ENCODE measurements around the gene PTRH1. TPM values are rescaled to one million over a fixed set of nuclear protein-coding genes. Genes with fewer than 3 reads are reported as not detected.
A peak's percentile ranks its signal among the peaks of the same experiment; 100 is the strongest.

The PTRH1 gene
- total RNA-seq, 1 experiment from 2014 or later, result 15.1 TPM

GRCh38 chr9:127700140-127700539 lies 15.3 kb downstream of the PTRH1 start:
- intact Hi-C loops (cut with micrococcal nuclease; ENCODE audit: unreplicated experiment), result no loop called here
- no peak for DNase-seq
- no TSS peak for BruUV-seq (replicated peaks)
- no peak overlapping the region for H3K27ac Mint-ChIP-seq (ENCODE audit: unreplicated experiment)
- no peaks in the 10 kb centered on the region for H3K27me3 Mint-ChIP-seq (ENCODE audit: unreplicated experiment)
- no peak for TF ChIP-seq CTCF (IDR thresholded peaks at IDR 0.05; ENCODE audit: unreplicated experiment)
- CTCF ChIA-PET, result no interaction called here
- H3K4me3 Mint-ChIP-seq (ENCODE audit: low read depth, unreplicated experiment), result no peak overlapping the region
- no peaks in the 10 kb centered on the region for H3K9me3 Mint-ChIP-seq (ENCODE audit: low read depth, unreplicated experiment)
- H3K4me1 Mint-ChIP-seq (ENCODE audit: low read depth, unreplicated experiment), result peaks cover 4% of the 10 kb centered on the region
- peaks cover 18% of the 10 kb centered on the region for H3K36me3 Mint-ChIP-seq (ENCODE audit: insufficient read depth, unreplicated experiment)

- Mint-ChIP-seq H3K36me3 (ENCODE audit: insufficient read depth, unreplicated experiment) (peaks cover 18% of the 10 kb centered on the region), H3K27ac (ENCODE audit: unreplicated experiment) (peak overlapping the region; percentile 43), H3K4me3 (ENCODE audit: low read depth, unreplicated experiment) (peak overlapping the region; percentile 65), H3K27me3 (ENCODE audit: unreplicated experiment) (no peaks in the 10 kb centered on the region), H3K4me1 (ENCODE audit: low read depth, unreplicated experiment) (peaks cover 9% of the 10 kb centered on the region), H3K9me3 (ENCODE audit: low read depth, unreplicated experiment) (no peaks in the 10 kb centered on the region)
- TF ChIP-seq CTCF (IDR thresholded peaks at IDR 0.05; ENCODE audit: unreplicated experiment), result no peak
- TSS peak; percentile 33 for BruUV-seq (replicated peaks)
- intact Hi-C loops (cut with micrococcal nuclease; ENCODE audit: unreplicated experiment), result no loop called here
- CTCF ChIA-PET, result interaction anchor here (0.5 kb wide), 1 partner anchor 107 kb away, joined by 3 read pairs; no protein-coding TSS in a partner anchor
- peak; percentile 93 for DNase-seq
Observed at GRCh38 chr9:127698985-127699670, 16.3 kb downstream of the PTRH1 start.

GRCh38 chr9:127698386-127698785 lies 17.1 kb downstream of the PTRH1 start:
- BruUV-seq (replicated peaks), result no TSS peak
- intact Hi-C loops (cut with micrococcal nuclease; ENCODE audit: unreplicated experiment), result no loop called here
- CTCF ChIA-PET, result no interaction called here
- no peaks in the 10 kb centered on the region for H3K27me3 Mint-ChIP-seq (ENCODE audit: unreplicated experiment)
- no peak overlapping the region for H3K4me3 Mint-ChIP-seq (ENCODE audit: low read depth, unreplicated experiment)
- no peaks in the 10 kb centered on the region for H3K9me3 Mint-ChIP-seq (ENCODE audit: low read depth, unreplicated experiment)
- DNase-seq, result no peak
- peaks cover 9% of the 10 kb centered on the region for H3K4me1 Mint-ChIP-seq (ENCODE audit: low read depth, unreplicated experiment)
- H3K27ac Mint-ChIP-seq (ENCODE audit: unreplicated experiment), result no peak overlapping the region
- TF ChIP-seq CTCF (IDR thresholded peaks at IDR 0.05; ENCODE audit: unreplicated experiment), result no peak
- H3K36me3 Mint-ChIP-seq (ENCODE audit: insufficient read depth, unreplicated experiment), result peaks cover 18% of the 10 kb centered on the region

GRCh38 chr9:127697575-127697974 lies 17.9 kb downstream of the PTRH1 start:
- no peak for DNase-seq
- peaks cover 18% of the 10 kb centered on the region for H3K36me3 Mint-ChIP-seq (ENCODE audit: insufficient read depth, unreplicated experiment)
- no peak overlapping the region for H3K4me3 Mint-ChIP-seq (ENCODE audit: low read depth, unreplicated experiment)
- CTCF ChIA-PET, result no interaction called here
- intact Hi-C loops (cut with micrococcal nuclease; ENCODE audit: unreplicated experiment), result no loop called here
- no TSS peak for BruUV-seq (replicated peaks)
- H3K27me3 Mint-ChIP-seq (ENCODE audit: unreplicated experiment), result no peaks in the 10 kb centered on the region
- no peaks in the 10 kb centered on the region for H3K9me3 Mint-ChIP-seq (ENCODE audit: low read depth, unreplicated experiment)
- no peak overlapping the region for H3K27ac Mint-ChIP-seq (ENCODE audit: unreplicated experiment)
- H3K4me1 Mint-ChIP-seq (ENCODE audit: low read depth, unreplicated experiment), result peaks cover 9% of the 10 kb centered on the region
- TF ChIP-seq CTCF (IDR thresholded peaks at IDR 0.05; ENCODE audit: unreplicated experiment), result no peak
